Measurements from ENCODE around the gene NRN1.
A peak's percentile ranks its signal among the peaks of the same experiment; 100 is the strongest.

Gene NRN1

DNA sequence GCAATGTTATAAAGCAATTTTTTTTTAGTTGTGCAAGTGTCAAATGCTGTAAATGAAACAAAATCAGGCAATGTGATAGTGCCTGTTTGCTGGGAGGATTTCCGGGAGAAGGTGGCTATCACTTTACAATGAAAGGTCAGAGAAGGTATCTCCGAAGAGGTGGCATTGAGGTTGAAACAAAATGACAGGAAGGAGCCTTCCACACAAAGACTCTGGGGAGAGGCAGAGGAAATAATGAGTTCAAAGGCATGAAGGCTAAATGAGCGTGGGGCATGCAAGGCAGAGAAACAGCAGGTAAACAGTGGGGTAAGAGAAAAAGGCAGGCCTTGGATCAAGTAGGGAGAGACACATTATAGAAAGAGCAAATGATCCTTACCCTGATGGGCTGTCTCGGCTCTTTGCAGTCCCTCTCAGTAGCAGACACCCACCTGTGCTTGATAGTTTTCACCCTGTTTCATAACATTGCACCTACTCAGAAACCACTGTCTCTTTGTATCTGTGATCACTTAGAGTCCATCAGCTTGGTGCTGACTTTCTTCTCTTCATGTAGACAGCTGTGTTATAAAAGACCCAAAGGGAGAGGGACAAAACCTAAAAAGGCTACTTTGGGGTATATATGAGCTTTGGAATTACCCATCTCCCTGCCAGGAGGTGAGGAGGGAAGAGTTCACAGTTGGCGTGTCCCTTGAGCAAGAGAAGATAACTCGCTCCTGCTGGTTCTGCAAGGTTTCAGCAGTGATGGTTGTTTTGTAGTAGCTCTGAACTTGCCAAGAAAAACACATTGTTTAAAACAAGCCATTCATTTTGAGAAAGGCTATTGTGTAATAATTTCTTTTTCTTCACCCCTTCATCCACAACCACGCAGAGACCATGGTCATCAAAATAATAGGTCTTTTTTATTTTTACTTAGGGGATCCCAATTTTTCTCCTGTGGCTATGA is 22.3 kb downstream of the NRN1 start (continued):
- TF ChIP-seq, protein P1, sequence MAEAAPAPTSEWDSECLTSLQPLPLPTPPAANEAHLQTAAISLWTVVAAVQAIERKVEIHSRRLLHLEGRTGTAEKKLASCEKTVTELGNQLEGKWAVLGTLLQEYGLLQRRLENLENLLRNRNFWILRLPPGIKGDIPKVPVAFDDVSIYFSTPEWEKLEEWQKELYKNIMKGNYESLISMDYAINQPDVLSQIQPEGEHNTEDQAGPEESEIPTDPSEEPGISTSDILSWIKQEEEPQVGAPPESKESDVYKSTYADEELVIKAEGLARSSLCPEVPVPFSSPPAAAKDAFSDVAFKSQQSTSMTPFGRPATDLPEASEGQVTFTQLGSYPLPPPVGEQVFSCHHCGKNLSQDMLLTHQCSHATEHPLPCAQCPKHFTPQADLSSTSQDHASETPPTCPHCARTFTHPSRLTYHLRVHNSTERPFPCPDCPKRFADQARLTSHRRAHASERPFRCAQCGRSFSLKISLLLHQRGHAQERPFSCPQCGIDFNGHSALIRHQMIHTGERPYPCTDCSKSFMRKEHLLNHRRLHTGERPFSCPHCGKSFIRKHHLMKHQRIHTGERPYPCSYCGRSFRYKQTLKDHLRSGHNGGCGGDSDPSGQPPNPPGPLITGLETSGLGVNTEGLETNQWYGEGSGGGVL (tag by site-specific recombination; IDR thresholded peaks at IDR 0.05) = no peak

DNA sequence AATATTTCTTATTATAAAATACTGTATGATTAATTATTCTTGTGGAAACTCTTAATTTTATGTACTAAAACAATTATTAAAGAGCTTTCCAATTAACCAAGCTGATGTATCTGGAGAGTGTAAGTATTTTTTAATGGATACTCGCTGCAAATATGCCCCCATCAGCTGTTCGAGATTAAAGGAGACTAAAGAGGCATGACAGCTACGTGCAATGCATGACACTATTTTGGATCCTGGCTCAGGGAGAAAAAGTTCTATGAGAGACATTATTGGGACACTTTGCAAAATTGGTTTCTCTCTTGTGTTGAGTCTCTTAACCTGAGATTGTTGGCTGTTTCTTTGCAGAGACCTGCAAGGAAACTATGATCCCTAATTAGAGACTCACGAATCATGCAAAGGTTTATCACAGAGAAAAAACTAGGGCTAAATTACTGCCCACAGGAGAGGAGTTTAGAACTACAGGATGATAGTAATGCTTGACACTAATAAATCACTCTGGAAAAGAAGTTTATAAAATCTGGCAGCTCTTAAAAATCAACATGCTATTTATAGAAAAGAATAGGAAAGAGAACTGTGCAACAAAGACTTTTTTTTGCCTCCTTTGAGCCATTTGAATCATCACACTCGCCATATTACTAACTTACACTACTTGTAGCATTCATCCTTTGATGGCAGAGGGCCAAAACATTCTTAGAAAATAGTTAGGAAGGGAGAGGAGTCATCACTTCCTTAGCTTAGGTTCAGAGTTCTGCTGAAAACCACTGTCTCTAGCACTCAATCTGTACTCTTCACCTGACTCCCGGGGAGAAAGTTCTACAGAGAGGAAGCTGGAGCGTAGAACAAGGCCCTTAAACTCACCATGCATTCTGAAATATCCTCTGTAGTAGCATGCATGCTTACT is 25.3 kb downstream of the NRN1 start:
- Histone ChIP-seq H3K4me3 (ENCODE audit: low read depth, low read length) (no peak overlapping the region), H3K9me3 (ENCODE audit: control insufficient read depth, insufficient read depth, low read depth, low read length) (no peaks in the 10 kb centered on the region), H3K36me3 (ENCODE audit: control insufficient read depth in 2 of 2, insufficient read depth in 1 of 2, low read length in 2 of 2) (no peaks in the 10 kb centered on the region), H3K27ac (ENCODE audit: extremely low read depth, low read depth, low read length) (no peak overlapping the region), H3K4me1 (ENCODE audit: control insufficient read depth, insufficient read depth, low read length) (no peaks in the 10 kb centered on the region)
- ChIA-PET CTCF (interaction anchor here (0.7 kb wide), 1 partner anchor 859 kb away, joined by 3 read pairs; no protein-coding TSS in a partner anchor), POLR2A (interaction anchor here (0.7 kb wide), 1 partner anchor 589 kb away, joined by 3 read pairs; no protein-coding TSS in a partner anchor)
- no peak for TF ChIP-seq ZFP3 (tag by site-specific recombination; IDR thresholded peaks at IDR 0.05; ENCODE audit: low read depth)
- TF ChIP-seq, protein P2, sequence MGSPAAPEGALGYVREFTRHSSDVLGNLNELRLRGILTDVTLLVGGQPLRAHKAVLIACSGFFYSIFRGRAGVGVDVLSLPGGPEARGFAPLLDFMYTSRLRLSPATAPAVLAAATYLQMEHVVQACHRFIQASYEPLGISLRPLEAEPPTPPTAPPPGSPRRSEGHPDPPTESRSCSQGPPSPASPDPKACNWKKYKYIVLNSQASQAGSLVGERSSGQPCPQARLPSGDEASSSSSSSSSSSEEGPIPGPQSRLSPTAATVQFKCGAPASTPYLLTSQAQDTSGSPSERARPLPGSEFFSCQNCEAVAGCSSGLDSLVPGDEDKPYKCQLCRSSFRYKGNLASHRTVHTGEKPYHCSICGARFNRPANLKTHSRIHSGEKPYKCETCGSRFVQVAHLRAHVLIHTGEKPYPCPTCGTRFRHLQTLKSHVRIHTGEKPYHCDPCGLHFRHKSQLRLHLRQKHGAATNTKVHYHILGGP (tag by site-specific recombination; IDR thresholded peaks at IDR 0.05) = peak; percentile 68
- TF ChIP-seq, protein P3, sequence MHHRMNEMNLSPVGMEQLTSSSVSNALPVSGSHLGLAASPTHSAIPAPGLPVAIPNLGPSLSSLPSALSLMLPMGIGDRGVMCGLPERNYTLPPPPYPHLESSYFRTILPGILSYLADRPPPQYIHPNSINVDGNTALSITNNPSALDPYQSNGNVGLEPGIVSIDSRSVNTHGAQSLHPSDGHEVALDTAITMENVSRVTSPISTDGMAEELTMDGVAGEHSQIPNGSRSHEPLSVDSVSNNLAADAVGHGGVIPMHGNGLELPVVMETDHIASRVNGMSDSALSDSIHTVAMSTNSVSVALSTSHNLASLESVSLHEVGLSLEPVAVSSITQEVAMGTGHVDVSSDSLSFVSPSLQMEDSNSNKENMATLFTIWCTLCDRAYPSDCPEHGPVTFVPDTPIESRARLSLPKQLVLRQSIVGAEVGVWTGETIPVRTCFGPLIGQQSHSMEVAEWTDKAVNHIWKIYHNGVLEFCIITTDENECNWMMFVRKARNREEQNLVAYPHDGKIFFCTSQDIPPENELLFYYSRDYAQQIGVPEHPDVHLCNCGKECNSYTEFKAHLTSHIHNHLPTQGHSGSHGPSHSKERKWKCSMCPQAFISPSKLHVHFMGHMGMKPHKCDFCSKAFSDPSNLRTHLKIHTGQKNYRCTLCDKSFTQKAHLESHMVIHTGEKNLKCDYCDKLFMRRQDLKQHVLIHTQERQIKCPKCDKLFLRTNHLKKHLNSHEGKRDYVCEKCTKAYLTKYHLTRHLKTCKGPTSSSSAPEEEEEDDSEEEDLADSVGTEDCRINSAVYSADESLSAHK (tag by site-specific recombination; IDR thresholded peaks at IDR 0.05) = no peak

DNA sequence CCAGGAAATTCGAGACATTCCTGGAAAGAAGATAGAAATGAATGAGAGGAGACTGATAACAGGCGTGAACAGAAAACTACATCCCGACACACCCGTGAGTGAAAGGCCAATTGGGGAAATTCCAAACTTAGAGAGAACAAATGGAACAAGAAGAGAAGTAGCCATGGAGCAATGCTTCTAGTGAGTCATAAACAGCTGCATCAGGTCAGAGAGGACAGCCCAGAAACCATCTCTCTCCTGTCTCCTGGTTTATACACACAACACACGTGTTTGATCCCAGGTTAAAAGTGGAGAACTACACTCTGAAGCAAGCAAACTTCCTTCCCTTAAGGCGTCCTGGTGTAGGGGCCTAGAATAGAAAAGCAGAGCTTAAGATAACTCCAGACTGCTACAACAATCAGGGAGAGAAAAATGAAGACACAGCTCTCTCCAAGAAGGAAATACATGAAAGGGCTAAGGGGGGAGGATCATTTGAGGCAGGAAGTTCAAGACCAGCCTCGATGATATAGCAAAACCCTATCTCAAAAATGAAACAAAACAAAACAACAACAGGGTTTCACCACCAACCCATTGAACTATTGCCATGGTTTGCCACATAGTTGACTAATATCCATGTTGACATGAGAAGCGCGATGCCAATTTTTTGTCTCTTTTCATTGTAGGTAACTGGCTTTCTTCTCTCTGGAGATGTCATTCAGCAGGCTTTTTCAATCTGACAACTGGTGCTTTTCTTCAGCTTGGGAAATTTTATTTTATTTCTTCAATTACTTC is 26.9 kb downstream of the NRN1 start:
- Histone ChIP-seq H3K4me3 (ENCODE audit: low read depth, low read length) (no peak overlapping the region), H3K36me3 (ENCODE audit: control insufficient read depth in 2 of 2, insufficient read depth in 1 of 2, low read length in 2 of 2) (no peaks in the 10 kb centered on the region), H3K9me3 (ENCODE audit: control insufficient read depth, insufficient read depth, low read depth, low read length) (no peaks in the 10 kb centered on the region), H3K27ac (ENCODE audit: extremely low read depth, low read depth, low read length) (no peak overlapping the region), H3K4me1 (ENCODE audit: control insufficient read depth, insufficient read depth, low read length) (no peaks in the 10 kb centered on the region)
- ChIA-PET POLR2A (interaction anchor here (0.7 kb wide), 1 partner anchor 27 kb away, joined by 4 read pairs; no protein-coding TSS in a partner anchor), CTCF (interaction anchor here (0.6 to 1.4 kb wide), 2 partner anchors 16 to 47 kb away, joined by 3 read pairs; no protein-coding TSS in a partner anchor)
- TF ChIP-seq, protein P2 (tag by site-specific recombination; IDR thresholded peaks at IDR 0.05) = 0 out of 2 replicates have a peak, but pooled peaks have one; percentile 16
- TF ChIP-seq, protein P4, sequence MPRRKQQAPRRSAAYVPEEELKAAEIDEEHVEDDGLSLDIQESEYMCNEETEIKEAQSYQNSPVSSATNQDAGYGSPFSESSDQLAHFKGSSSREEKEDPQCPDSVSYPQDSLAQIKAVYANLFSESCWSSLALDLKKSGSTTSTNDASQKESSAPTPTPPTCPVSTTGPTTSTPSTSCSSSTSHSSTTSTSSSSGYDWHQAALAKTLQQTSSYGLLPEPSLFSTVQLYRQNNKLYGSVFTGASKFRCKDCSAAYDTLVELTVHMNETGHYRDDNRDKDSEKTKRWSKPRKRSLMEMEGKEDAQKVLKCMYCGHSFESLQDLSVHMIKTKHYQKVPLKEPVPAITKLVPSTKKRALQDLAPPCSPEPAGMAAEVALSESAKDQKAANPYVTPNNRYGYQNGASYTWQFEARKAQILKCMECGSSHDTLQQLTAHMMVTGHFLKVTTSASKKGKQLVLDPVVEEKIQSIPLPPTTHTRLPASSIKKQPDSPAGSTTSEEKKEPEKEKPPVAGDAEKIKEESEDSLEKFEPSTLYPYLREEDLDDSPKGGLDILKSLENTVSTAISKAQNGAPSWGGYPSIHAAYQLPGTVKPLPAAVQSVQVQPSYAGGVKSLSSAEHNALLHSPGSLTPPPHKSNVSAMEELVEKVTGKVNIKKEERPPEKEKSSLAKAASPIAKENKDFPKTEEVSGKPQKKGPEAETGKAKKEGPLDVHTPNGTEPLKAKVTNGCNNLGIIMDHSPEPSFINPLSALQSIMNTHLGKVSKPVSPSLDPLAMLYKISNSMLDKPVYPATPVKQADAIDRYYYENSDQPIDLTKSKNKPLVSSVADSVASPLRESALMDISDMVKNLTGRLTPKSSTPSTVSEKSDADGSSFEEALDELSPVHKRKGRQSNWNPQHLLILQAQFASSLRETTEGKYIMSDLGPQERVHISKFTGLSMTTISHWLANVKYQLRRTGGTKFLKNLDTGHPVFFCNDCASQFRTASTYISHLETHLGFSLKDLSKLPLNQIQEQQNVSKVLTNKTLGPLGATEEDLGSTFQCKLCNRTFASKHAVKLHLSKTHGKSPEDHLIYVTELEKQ (tag by site-specific recombination; IDR thresholded peaks at IDR 0.05; ENCODE audit: borderline replicate concordance) = no peak
